Effector memory CD4-positive, alpha-beta T cell (primary cell): ENCODE data around the gene SEC31A.
"Not testable (repeated sequence)": the region's sequence is repeated elsewhere in the genome, so short reads cannot be mapped to it uniquely, and the experiment has no call there.

Experiments
- DNase-seq, 3 donors: peaks; one replicate each; pipeline ENCODE4 v3.0.0-alpha.2; 2020
- H3K27ac ChIP-seq: 2 replicates; pipeline ENCODE4 v1.7.0; 2013; ENCODE audit warnings: mild to moderate bottlenecking, low read length, moderate library complexity; ENCODE audit not compliant: insufficient read depth, poor library complexity, severe bottlenecking
- H3K27me3 ChIP-seq: replicated peaks from 2 replicates; pipeline ENCODE4 v1.7.0; 2013; ENCODE audit warnings: mild to moderate bottlenecking, low read length; ENCODE audit not compliant: insufficient read depth, control insufficient read depth, poor library complexity, severe bottlenecking
- H3K36me3 ChIP-seq: 2 replicates; pipeline ENCODE4 v1.7.0; 2013; ENCODE audit warnings: mild to moderate bottlenecking, low read length, moderate library complexity; ENCODE audit not compliant: control insufficient read depth, insufficient read depth
- H3K4me1 ChIP-seq: 2 replicates; pipeline ENCODE4 v1.7.0; 2013; ENCODE audit warnings: low read length, mild to moderate bottlenecking; ENCODE audit not compliant: control insufficient read depth, insufficient read depth, poor library complexity, severe bottlenecking
- H3K4me3 ChIP-seq: 2 replicates; pipeline ENCODE4 v1.7.0; 2013; ENCODE audit warnings: low read length, low read depth, mild to moderate bottlenecking; ENCODE audit not compliant: insufficient read depth, poor library complexity, severe bottlenecking
- H3K9me3 ChIP-seq: 2 replicates; pipeline ENCODE4 v1.7.0; 2013; ENCODE audit warnings: mild to moderate bottlenecking, low read length, moderate library complexity; ENCODE audit not compliant: control insufficient read depth

The SEC31A gene

GRCh38 chr4:82818664-82819662 lies 72.0 kb downstream of the SEC31A start:
- no peaks in the 10 kb centered on the region for H3K27me3 ChIP-seq
- H3K27ac ChIP-seq = no peak overlapping the region
- no peaks in the 10 kb centered on the region for H3K9me3 ChIP-seq
- H3K36me3 ChIP-seq = peaks cover 31% of the 10 kb centered on the region
- H3K4me1 ChIP-seq = no peaks in the 10 kb centered on the region
- H3K4me3 ChIP-seq = no peak overlapping the region
- no peak for DNase-seq

- not testable (repeated sequence) for H3K27me3 ChIP-seq, H3K27ac ChIP-seq, H3K9me3 ChIP-seq, DNase-seq, H3K4me3 ChIP-seq, H3K4me1 ChIP-seq
- H3K36me3 ChIP-seq = peaks cover 19% of the 10 kb centered on the region
These were observed 74.1 kb downstream of the SEC31A start for GRCh38 chr4:82816874-82817273.

GRCh38 chr4:82814034-82814433 lies 76.9 kb downstream of the SEC31A start:
- Histone ChIP-seq H3K27me3 (no peaks in the 10 kb centered on the region), H3K4me3 (no peak overlapping the region), H3K36me3 (peaks cover 6% of the 10 kb centered on the region), H3K9me3 (no peaks in the 10 kb centered on the region), H3K27ac (no peak overlapping the region), H3K4me1 (no peaks in the 10 kb centered on the region)
- no peak for DNase-seq

- Histone ChIP-seq H3K27ac (no peak overlapping the region), H3K4me3 (no peak overlapping the region), H3K36me3 (no peaks in the 10 kb centered on the region), H3K4me1 (no peaks in the 10 kb centered on the region), H3K9me3 (no peaks in the 10 kb centered on the region), H3K27me3 (no peaks in the 10 kb centered on the region)
- no peak for DNase-seq
These were observed 79.1 kb downstream of the SEC31A start for GRCh38 chr4:82811838-82812341.

- no peaks in the 10 kb centered on the region for H3K4me1 ChIP-seq
- no peak overlapping the region for H3K4me3 ChIP-seq
- no peaks in the 10 kb centered on the region for H3K36me3 ChIP-seq
- H3K9me3 ChIP-seq = no peaks in the 10 kb centered on the region
- H3K27me3 ChIP-seq = no peaks in the 10 kb centered on the region
- no peak overlapping the region for H3K27ac ChIP-seq
- no peak for DNase-seq
These were observed 79.6 kb downstream of the SEC31A start for GRCh38 chr4:82811392-82811791.

GRCh38 chr4:82810176-82810575 lies 80.8 kb downstream of the SEC31A start:
- H3K36me3 ChIP-seq = no peaks in the 10 kb centered on the region
- H3K9me3 ChIP-seq = no peaks in the 10 kb centered on the region
- no peaks in the 10 kb centered on the region for H3K27me3 ChIP-seq
- no peak overlapping the region for H3K27ac ChIP-seq
- H3K4me1 ChIP-seq = no peaks in the 10 kb centered on the region
- no peak overlapping the region for H3K4me3 ChIP-seq
- no peak for DNase-seq

GRCh38 chr4:82809619-82810018 lies 81.3 kb downstream of the SEC31A start:
- no peaks in the 10 kb centered on the region for H3K27me3 ChIP-seq
- no peak overlapping the region for H3K27ac ChIP-seq
- H3K9me3 ChIP-seq = no peaks in the 10 kb centered on the region
- no peaks in the 10 kb centered on the region for H3K4me1 ChIP-seq
- no peak overlapping the region for H3K4me3 ChIP-seq
- no peaks in the 10 kb centered on the region for H3K36me3 ChIP-seq
- DNase-seq = no peak

GRCh38 chr4:82803746-82804145 lies 87.2 kb downstream of the SEC31A start:
- DNase-seq = no peak
- Histone ChIP-seq H3K27me3 (peaks cover 6% of the 10 kb centered on the region), H3K4me3 (no peak overlapping the region), H3K4me1 (peaks cover 7% of the 10 kb centered on the region), H3K27ac (no peak overlapping the region), H3K36me3 (no peaks in the 10 kb centered on the region), H3K9me3 (no peaks in the 10 kb centered on the region)

- H3K4me3 ChIP-seq = no peak overlapping the region
- H3K27ac ChIP-seq = no peak overlapping the region
These were observed 88.0 kb downstream of the SEC31A start for GRCh38 chr4:82802911-82803310.

GRCh38 chr4:82801910-82802521 lies 88.9 kb downstream of the SEC31A start:
- no peak overlapping the region for H3K27ac ChIP-seq
- no peaks in the 10 kb centered on the region for H3K9me3 ChIP-seq
- H3K4me3 ChIP-seq = no peak overlapping the region
- peaks cover 7% of the 10 kb centered on the region for H3K4me1 ChIP-seq
- peaks cover 16% of the 10 kb centered on the region for H3K27me3 ChIP-seq
- no peaks in the 10 kb centered on the region for H3K36me3 ChIP-seq
- DNase-seq = no peak

More at GRCh38 chr4:82802911-82803310, 88.0 kb downstream of the SEC31A start:
- peaks cover 7% of the 10 kb centered on the region for H3K27me3 ChIP-seq
- DNase-seq = no peak
- H3K9me3 ChIP-seq = no peaks in the 10 kb centered on the region
- H3K36me3 ChIP-seq = no peaks in the 10 kb centered on the region
- H3K4me1 ChIP-seq = peaks cover 7% of the 10 kb centered on the region
